ENCODE measurements around the gene SIL1.
"Not testable (repeated sequence)": the region's sequence is repeated elsewhere in the genome, so short reads cannot be mapped to it uniquely, and the experiment has no call there.

Gene SIL1

GRCh38 chr5:139199321-139199720 lies 1.2 kb upstream of the SIL1 start:
- no peak for DNase-seq

- DNase-seq = no peak
These were observed 1.7 kb downstream of the SIL1 start for GRCh38 chr5:139196296-139196956.

- no peak for DNase-seq
These were observed 3.7 kb downstream of the SIL1 start for GRCh38 chr5:139194486-139194885.

- no peak for DNase-seq
These were observed 4.2 kb downstream of the SIL1 start for GRCh38 chr5:139193928-139194327.

GRCh38 chr5:139192906-139193305 lies 5.3 kb downstream of the SIL1 start:
- DNase-seq = not testable (repeated sequence)

GRCh38 chr5:139191954-139192353 lies 6.2 kb downstream of the SIL1 start:
- DNase-seq = not testable (repeated sequence)

GRCh38 chr5:139190125-139190524 lies 8.0 kb downstream of the SIL1 start:
- DNase-seq = no peak

GRCh38 chr5:139188558-139189270 lies 9.5 kb downstream of the SIL1 start:
- DNase-seq = no peak

- DNase-seq = no peak
These were observed 11.3 kb downstream of the SIL1 start for GRCh38 chr5:139186752-139187326.

- DNase-seq = no peak
These were observed 11.9 kb downstream of the SIL1 start for GRCh38 chr5:139186261-139186660.

- DNase-seq = no peak
These were observed 12.6 kb downstream of the SIL1 start for GRCh38 chr5:139185589-139185988.

- DNase-seq = no peak
These were observed 14.7 kb downstream of the SIL1 start for GRCh38 chr5:139183502-139183901.

- no peak for DNase-seq
These were observed 15.5 kb downstream of the SIL1 start for GRCh38 chr5:139182528-139183296.

GRCh38 chr5:139181835-139182452 lies 16.2 kb downstream of the SIL1 start:
- DNase-seq = no peak

GRCh38 chr5:139181322-139181730 lies 16.8 kb downstream of the SIL1 start:
- DNase-seq = no peak

GRCh38 chr5:139180850-139181249 lies 17.3 kb downstream of the SIL1 start:
- no peak for DNase-seq

GRCh38 chr5:139179778-139180513 lies 18.2 kb downstream of the SIL1 start:
- DNase-seq = not testable (repeated sequence)

- no peak for DNase-seq
These were observed 19.2 kb downstream of the SIL1 start for GRCh38 chr5:139178935-139179334.

- DNase-seq = no peak
These were observed 19.6 kb downstream of the SIL1 start for GRCh38 chr5:139178589-139178917.

GRCh38 chr5:139177809-139178588 lies 20.2 kb downstream of the SIL1 start:
- no peak for DNase-seq

GRCh38 chr5:139177281-139177680 lies 20.9 kb downstream of the SIL1 start:
- DNase-seq = not testable (repeated sequence)

- DNase-seq = not testable (repeated sequence)
These were observed 23.8 kb downstream of the SIL1 start for GRCh38 chr5:139174382-139174781.
